Kidney epithelial cell (primary cell): ENCODE data around the gene PNMT. TPM values are rescaled to one million over a fixed set of nuclear protein-coding genes. Genes with fewer than 3 reads are reported as not detected.

Experiments used
- DNase-seq: peaks from one replicate; pipeline ENCODE4 v3.0.0-alpha.2; 2010; ENCODE audit warnings: low read depth
- H3K27me3 ChIP-seq: 2 replicates; pipeline ENCODE4 v1.6.0; 2011; ENCODE audit warnings: low read length; ENCODE audit not compliant: control insufficient read depth, insufficient read depth
- H3K36me3 ChIP-seq: 2 replicates; pipeline ENCODE4 v1.5.1; 2011; ENCODE audit warnings: low read length; ENCODE audit not compliant: control insufficient read depth, insufficient read depth
- H3K4me3 ChIP-seq: 2 replicates; pipeline ENCODE4 v1.5.1; 2011; ENCODE audit warnings: low read depth, mild to moderate bottlenecking, control low read depth, low read length
- CTCF ChIP-seq: IDR thresholded peaks from 2 replicates; pipeline ENCODE4 v1.5.1; 2011; ENCODE audit warnings: mild to moderate bottlenecking, moderate library complexity, low read length, control low read depth, inconsistent platforms; ENCODE audit not compliant: insufficient read depth, poor library complexity, severe bottlenecking
- total RNA-seq: library from RNA; depleted of rRNA; stranded (reverse); fragments of >200 nt; gene quantifications from 2 replicates; pipeline ENCODE4 v1.2.3, GENCODE V29; 2015

Gene PNMT
- total RNA-seq, 1 donor from 2014 or later: not detected

- no peaks in the 10 kb centered on the region for H3K36me3 ChIP-seq
- H3K27me3 ChIP-seq: peaks cover 9% of the 10 kb centered on the region
- no peak for TF ChIP-seq CTCF
- peak overlapping the region; percentile 80 for H3K4me3 ChIP-seq
- DNase-seq: no peak
These were observed 31.7 kb upstream of the PNMT start for GRCh38 chr17:39636587-39636926.

- Histone ChIP-seq H3K4me3 (peak within 1 kb of the TSS; percentile 80), H3K36me3 (no peaks in the 10 kb centered on the region), H3K27me3 (peaks cover 5% of the 10 kb centered on the region)
- DNase-seq: peak; percentile 73
- peak; percentile 6 for TF ChIP-seq CTCF
These were observed 31.1 kb upstream of the PNMT start, which contains the start of gene STARD3 for GRCh38 chr17:39636927-39637736. STARD3 (plus strand) TSS chr17:39637144; CDS start chr17:39653532, 16,388 bp downstream.

DNA sequence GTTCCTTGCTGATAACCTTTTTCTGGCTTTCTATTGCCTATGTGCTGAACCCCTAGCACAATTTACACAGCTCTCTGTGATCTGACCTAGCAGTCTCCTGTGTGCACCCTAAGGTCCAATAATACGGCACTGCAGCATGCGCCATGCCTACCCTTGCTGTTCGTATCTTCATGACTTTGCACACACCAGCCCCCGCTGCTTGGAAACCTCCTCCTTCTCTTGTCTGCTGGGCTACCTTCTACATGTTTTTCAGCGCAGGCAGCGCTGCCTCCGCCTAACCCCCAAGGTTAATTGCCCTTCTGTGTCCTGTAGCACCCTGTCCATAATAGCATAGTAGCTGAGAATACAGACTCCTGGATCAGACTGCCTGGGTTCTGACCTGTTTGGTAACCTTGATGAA, 29.9 kb upstream of the PNMT start:
- Histone ChIP-seq H3K36me3 (no peaks in the 10 kb centered on the region), H3K27me3 (no peaks in the 10 kb centered on the region), H3K4me3 (no peak overlapping the region)
- TF ChIP-seq CTCF: no peak
- no peak for DNase-seq

GRCh38 chr17:39639043-39639442, 29.2 kb upstream of the PNMT start:
- no peak overlapping the region for H3K4me3 ChIP-seq
- no peak for DNase-seq
- no peak for TF ChIP-seq CTCF
- no peaks in the 10 kb centered on the region for H3K27me3 ChIP-seq
- no peaks in the 10 kb centered on the region for H3K36me3 ChIP-seq

GRCh38 chr17:39639566-39640458, 28.4 kb upstream of the PNMT start:
- TF ChIP-seq CTCF: no peak
- no peak for DNase-seq
- Histone ChIP-seq H3K4me3 (no peak overlapping the region), H3K27me3 (no peaks in the 10 kb centered on the region), H3K36me3 (no peaks in the 10 kb centered on the region)
